Measurements from ENCODE around the gene MEP1A. TPM values are rescaled to one million over a fixed set of nuclear protein-coding genes. Genes with fewer than 3 reads are reported as not detected.
"Not testable (repeated sequence)": the region's sequence is repeated elsewhere in the genome, so short reads cannot be mapped to it uniquely, and the experiment has no call there.

Gene MEP1A
- total RNA-seq, 4 donors from 2014 or later: not detected

- 72 to 89% methylated on average over 2 of the region's 2 CpGs for WGBS, 2 donors (ENCODE audit: low coverage in 1 of 2)
- H3K27ac ChIP-seq: no peak overlapping the region
- H3K9me3 ChIP-seq: no peaks in the 10 kb centered on the region
- ATAC-seq: no peak
- no peak overlapping the region for H3K4me3 ChIP-seq
- no peaks in the 10 kb centered on the region for H3K27me3 ChIP-seq
- TF ChIP-seq EP300 (IDR thresholded peaks at IDR 0.05): no peak
- no peaks in the 10 kb centered on the region for H3K36me3 ChIP-seq
- peaks cover 0 to 6% (median 0%) of the 10 kb centered on the region in 3 donors for H3K4me1 ChIP-seq
Measured at GRCh38 chr6:46757214-46757596, 36.0 kb upstream of the MEP1A start.

- Histone ChIP-seq H3K9me3 (no peaks in the 10 kb centered on the region), H3K4me1 (peaks cover 0 to 6% (median 0%) of the 10 kb centered on the region in 3 donors), H3K36me3 (no peaks in the 10 kb centered on the region), H3K27me3 (no peaks in the 10 kb centered on the region), H3K27ac (no peak overlapping the region), H3K4me3 (no peak overlapping the region)
- 93 to 97% methylated on average over 1 to 4 of the region's 4 CpGs for WGBS, 2 donors (ENCODE audit: low coverage in 1 of 2)
- TF ChIP-seq POLR2AphosphoS5 (IDR thresholded peaks at IDR 0.05): no peak
- TF ChIP-seq EP300 (IDR thresholded peaks at IDR 0.05): no peak
- no peak for TF ChIP-seq CTCF (IDR thresholded peaks at IDR 0.05)
- no peak for TF ChIP-seq POLR2A (IDR thresholded peaks at IDR 0.05)
- no peak for ATAC-seq
Measured at GRCh38 chr6:46758960-46759753, 34.0 kb upstream of the MEP1A start.

GRCh38 chr6:46760925-46761324 lies 32.3 kb upstream of the MEP1A start:
- Histone ChIP-seq H3K4me3 (no peak overlapping the region), H3K4me1 (peaks cover 0 to 6% (median 0%) of the 10 kb centered on the region in 3 donors), H3K36me3 (no peaks in the 10 kb centered on the region), H3K27ac (no peak overlapping the region), H3K27me3 (no peaks in the 10 kb centered on the region), H3K9me3 (no peaks in the 10 kb centered on the region)
- TF ChIP-seq POLR2AphosphoS5 (IDR thresholded peaks at IDR 0.05) (no peak), CTCF (IDR thresholded peaks at IDR 0.05) (no peak), POLR2A (IDR thresholded peaks at IDR 0.05) (no peak), EP300 (IDR thresholded peaks at IDR 0.05) (no peak)
- 69 to 78% methylated on average over 1 to 3 of the region's 3 CpGs for WGBS, 2 donors (ENCODE audit: low coverage in 1 of 2)
- no peak for ATAC-seq

GRCh38 chr6:46763466-46763865 lies 29.7 kb upstream of the MEP1A start:
- Histone ChIP-seq H3K9me3 (peaks cover 0 to 8% (median 0%) of the 10 kb centered on the region in 3 donors), H3K27ac (no peak overlapping the region), H3K27me3 (no peaks in the 10 kb centered on the region), H3K4me1 (no peaks in the 10 kb centered on the region), H3K36me3 (no peaks in the 10 kb centered on the region), H3K4me3 (no peak overlapping the region)
- 63 to 78% methylated on average over 2 of the region's 2 CpGs for WGBS, 2 donors (ENCODE audit: low coverage in 1 of 2)
- TF ChIP-seq CTCF (IDR thresholded peaks at IDR 0.05): no peak
- TF ChIP-seq POLR2AphosphoS5 (IDR thresholded peaks at IDR 0.05): no peak
- no peak for TF ChIP-seq POLR2A (IDR thresholded peaks at IDR 0.05)
- TF ChIP-seq EP300 (IDR thresholded peaks at IDR 0.05): no peak
- no peak for ATAC-seq

- H3K4me3 ChIP-seq, H3K27me3 ChIP-seq, H3K36me3 ChIP-seq, H3K27ac ChIP-seq, H3K4me1 ChIP-seq, H3K9me3 ChIP-seq, ATAC-seq: not testable (repeated sequence)
- WGBS, 2 donors (ENCODE audit: low coverage in 1 of 2): 86 to 95% methylated on average over 8 of the region's 10 CpGs
Measured at GRCh38 chr6:46764280-46764679, 28.9 kb upstream of the MEP1A start.

- 98 to 100% methylated on average over 5 of the region's 5 CpGs for WGBS, 2 donors (ENCODE audit: low coverage in 1 of 2)
- Histone ChIP-seq H3K9me3 (peaks cover 0 to 8% (median 0%) of the 10 kb centered on the region in 3 donors), H3K4me3 (no peak overlapping the region), H3K27me3 (no peaks in the 10 kb centered on the region), H3K4me1 (no peaks in the 10 kb centered on the region), H3K36me3 (no peaks in the 10 kb centered on the region), H3K27ac (no peak overlapping the region)
- ATAC-seq: no peak
- TF ChIP-seq POLR2A (IDR thresholded peaks at IDR 0.05) (no peak), EP300 (IDR thresholded peaks at IDR 0.05) (no peak), POLR2AphosphoS5 (IDR thresholded peaks at IDR 0.05) (no peak), CTCF (IDR thresholded peaks at IDR 0.05) (no peak)
Measured at GRCh38 chr6:46764961-46765360, 28.2 kb upstream of the MEP1A start.

Measured in gastroesophageal sphincter (tissue), 4 donors.